GM10266 (cell line): ENCODE measurements around the gene TPBGL.

ENCODE experiments used
- DNase-seq: peaks from one replicate; pipeline ENCODE4 v3.0.0; 2012; ENCODE audit errors: extremely low spot score
- CTCF ChIP-seq: IDR thresholded peaks from 2 replicates; pipeline ENCODE4 v1.5.1; 2012; ENCODE audit warnings: mild to moderate bottlenecking, low read depth; ENCODE audit not compliant: control insufficient read depth, insufficient read depth; ENCODE audit errors: missing control alignments

The TPBGL gene

GRCh38 chr11:75202195-75202594 is 38.4 kb upstream of the TPBGL start:
- no peak for TF ChIP-seq CTCF
- no peak for DNase-seq

GRCh38 chr11:75203138-75203537 is 37.4 kb upstream of the TPBGL start:
- no peak for TF ChIP-seq CTCF
- no peak for DNase-seq

GRCh38 chr11:75203641-75204011 is 36.9 kb upstream of the TPBGL start:
- no peak for DNase-seq
- TF ChIP-seq CTCF, result no peak

- no peak for DNase-seq
- no peak for TF ChIP-seq CTCF
These were observed 36.4 kb upstream of the TPBGL start for GRCh38 chr11:75204012-75204674.

GRCh38 chr11:75204685-75205563 is 35.6 kb upstream of the TPBGL start:
- TF ChIP-seq CTCF, result peak; percentile 88
- DNase-seq, result peak; percentile 79

GRCh38 chr11:75205564-75206020 is 35.0 kb upstream of the TPBGL start:
- TF ChIP-seq CTCF, result no peak
- DNase-seq, result no peak

GRCh38 chr11:75208446-75208845 is 32.1 kb upstream of the TPBGL start:
- no peak for DNase-seq
- TF ChIP-seq CTCF, result no peak
